ENCODE data around the gene BRD8.

The BRD8 gene

DNA sequence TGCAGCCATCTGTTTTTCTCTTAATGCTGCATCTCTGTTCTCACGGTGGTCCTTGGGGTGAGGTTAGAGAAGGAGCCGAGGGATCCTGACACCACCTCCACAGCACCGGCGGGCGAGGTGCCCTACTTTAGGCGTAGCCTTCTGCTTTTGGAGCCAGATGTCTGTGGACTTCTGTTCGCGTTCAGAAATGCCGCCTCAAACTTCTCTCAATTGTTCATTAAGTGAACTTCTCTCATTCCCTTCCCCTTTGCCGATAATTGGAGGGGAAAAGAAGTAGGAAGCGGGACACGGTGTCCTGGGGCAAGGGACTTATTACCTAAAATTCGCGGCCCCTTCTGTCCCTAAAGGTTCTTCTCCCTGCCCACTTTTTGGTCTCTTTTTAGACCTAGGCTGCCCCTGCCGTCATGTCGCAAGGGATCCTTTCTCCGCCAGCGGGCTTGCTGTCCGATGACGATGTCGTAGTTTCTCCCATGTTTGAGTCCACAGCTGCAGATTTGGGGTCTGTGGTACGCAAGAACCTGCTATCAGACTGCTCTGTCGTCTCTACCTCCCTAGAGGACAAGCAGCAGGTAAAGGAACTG, 937 bp upstream of the BRD8 start:
- TF ChIP-seq, protein P1, sequence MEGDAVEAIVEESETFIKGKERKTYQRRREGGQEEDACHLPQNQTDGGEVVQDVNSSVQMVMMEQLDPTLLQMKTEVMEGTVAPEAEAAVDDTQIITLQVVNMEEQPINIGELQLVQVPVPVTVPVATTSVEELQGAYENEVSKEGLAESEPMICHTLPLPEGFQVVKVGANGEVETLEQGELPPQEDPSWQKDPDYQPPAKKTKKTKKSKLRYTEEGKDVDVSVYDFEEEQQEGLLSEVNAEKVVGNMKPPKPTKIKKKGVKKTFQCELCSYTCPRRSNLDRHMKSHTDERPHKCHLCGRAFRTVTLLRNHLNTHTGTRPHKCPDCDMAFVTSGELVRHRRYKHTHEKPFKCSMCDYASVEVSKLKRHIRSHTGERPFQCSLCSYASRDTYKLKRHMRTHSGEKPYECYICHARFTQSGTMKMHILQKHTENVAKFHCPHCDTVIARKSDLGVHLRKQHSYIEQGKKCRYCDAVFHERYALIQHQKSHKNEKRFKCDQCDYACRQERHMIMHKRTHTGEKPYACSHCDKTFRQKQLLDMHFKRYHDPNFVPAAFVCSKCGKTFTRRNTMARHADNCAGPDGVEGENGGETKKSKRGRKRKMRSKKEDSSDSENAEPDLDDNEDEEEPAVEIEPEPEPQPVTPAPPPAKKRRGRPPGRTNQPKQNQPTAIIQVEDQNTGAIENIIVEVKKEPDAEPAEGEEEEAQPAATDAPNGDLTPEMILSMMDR (IDR thresholded peaks at IDR 0.05; ENCODE audit: low read depth, low read length): no peak
- no peak for DNase-seq (ENCODE audit: extremely low read depth, low read depth)

DNA sequence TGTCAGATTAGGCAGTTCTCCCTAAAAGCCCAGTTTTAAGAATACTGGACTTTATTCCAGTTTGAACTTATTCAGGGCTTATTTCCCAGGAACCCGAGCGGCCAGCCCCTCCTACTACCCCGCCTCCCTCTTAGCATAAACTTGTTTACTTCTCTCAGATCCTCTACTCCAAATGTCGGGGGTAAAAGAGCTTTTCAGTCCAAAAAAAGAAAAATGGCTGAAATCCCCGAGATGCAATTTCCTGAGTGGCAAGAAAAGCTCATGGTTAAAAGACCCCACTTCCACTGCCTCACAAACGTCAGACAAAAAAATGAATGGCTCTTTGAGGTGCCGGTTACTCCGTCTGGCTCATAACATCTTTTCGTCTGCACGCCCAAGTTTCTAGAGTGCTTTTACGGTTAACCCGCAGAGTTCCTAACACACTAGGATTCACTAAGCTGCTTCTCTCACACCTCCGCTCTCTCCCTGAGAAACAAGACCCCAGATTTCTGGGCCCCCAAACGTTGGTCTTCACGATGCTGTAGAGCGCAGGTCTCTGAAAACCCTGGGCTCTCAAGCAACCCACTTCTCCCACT, 402 bp downstream of the BRD8 start:
- TF ChIP-seq, protein P1 (IDR thresholded peaks at IDR 0.05; ENCODE audit: low read depth, low read length): no peak
- DNase-seq (ENCODE audit: extremely low read depth, low read depth): no peak

DNA sequence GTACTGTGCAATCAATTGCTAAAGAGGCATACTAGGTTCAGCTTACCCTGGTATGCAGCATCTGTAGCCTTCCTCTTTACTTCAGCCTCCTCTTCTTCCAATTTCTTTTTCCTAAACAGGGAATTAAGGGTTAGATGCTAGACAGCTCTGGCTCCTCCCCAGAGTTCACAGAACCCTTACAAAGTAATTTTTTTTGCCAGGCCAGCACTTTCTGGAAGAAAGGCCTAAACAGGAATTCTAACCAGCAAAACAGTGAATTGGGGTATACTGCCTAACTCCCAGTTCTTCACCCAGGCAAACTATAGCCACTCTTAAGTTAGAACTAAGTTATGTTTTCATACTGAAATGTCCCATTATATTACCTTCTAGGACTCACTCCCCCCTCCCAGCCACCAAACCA, 8.1 kb downstream of the BRD8 start:
- DNase-seq (ENCODE audit: extremely low read depth, low read depth): no peak

DNA sequence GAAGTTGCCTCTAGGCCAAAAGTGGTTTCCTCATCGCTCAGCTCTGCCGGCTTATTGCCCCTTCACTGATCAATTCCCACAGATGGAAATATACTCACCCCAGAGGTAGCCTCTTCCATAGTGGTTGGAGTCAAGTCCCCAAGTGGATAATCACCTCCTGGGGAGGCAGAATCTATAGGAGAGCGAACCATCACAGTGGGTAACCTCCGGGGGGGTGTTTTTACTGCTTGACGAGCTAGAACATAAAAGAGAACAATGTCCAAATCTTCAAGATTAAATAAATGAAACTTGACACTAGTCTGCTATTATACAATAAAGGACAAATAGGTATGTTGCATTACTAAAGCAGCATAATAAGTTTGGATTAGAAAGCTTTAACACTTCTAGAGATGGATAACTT, 9.3 kb downstream of the BRD8 start:
- TF ChIP-seq, protein P1 (IDR thresholded peaks at IDR 0.05; ENCODE audit: low read depth, low read length): no peak
- DNase-seq (ENCODE audit: extremely low read depth, low read depth): no peak

More for the DNA sequence above, 8.1 kb downstream of the BRD8 start:
- TF ChIP-seq, protein P1 (IDR thresholded peaks at IDR 0.05; ENCODE audit: low read depth, low read length): no peak

DNA sequence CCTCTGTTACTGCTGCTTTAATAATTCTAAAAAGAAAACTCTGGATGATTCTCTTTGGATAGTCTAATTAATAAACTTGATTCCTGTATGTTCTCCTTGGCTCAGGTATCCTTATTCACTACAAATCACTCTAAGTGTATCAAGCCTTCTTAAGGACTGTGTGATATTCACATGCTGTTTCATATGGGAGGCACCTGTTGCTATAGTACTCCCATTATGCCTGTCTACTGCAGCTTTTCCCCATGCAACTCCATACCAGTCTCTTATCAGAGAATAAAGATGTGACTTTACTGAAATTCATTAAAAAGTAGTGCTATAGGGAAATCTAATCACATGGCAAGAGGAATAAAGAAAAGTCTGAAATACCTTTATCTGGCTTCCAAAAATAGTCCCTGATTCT, 14.7 kb downstream of the BRD8 start:
- no peak for DNase-seq (ENCODE audit: extremely low read depth, low read depth)
- TF ChIP-seq, protein P1 (IDR thresholded peaks at IDR 0.05; ENCODE audit: low read depth, low read length): no peak

DNA sequence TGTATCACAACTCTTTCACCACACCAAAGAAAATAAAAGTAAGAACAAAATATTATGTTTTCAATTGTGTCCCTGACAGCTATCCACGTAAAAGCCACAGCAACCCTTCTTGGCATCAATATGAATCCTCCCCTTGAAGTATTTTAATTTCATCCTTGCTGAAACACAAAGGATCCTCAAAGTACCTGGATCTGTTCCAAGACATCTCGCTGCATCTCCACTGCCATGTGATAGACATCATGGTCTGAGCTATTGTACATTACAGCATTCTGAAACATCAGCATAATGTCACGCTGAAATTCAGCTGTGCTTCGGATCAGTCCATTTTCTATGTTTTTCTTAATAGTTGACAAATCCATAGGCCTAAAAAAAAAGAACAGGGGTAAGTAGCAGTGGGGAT, 17.7 kb downstream of the BRD8 start:
- TF ChIP-seq, protein P1 (IDR thresholded peaks at IDR 0.05; ENCODE audit: low read depth, low read length): no peak
- no peak for DNase-seq (ENCODE audit: extremely low read depth, low read depth)

DNA sequence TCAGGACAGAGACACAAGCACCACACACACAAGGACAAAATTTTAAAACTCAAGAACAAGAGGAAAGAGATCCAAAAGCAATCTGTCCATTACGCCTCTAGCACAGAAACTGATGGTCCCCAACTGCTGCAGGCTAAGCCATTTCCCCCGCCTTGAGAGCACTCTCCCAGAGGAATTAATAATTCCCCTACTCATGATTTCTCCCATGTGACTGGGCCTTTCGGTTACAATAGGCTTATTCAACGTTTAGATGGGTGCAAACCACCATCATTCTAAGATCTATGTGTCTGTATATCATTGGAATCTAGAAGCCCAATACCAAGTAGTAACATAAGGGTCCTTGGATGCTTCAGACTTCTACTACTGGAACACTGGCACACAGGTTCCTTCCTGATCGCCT, 18.8 kb downstream of the BRD8 start:
- no peak for DNase-seq (ENCODE audit: extremely low read depth, low read depth)

More for the DNA sequence above, 18.8 kb downstream of the BRD8 start:
- TF ChIP-seq, protein P1 (IDR thresholded peaks at IDR 0.05; ENCODE audit: low read depth, low read length): no peak

All from AG09319 (cell line).